Caco-2 (cell line): ENCODE measurements around the gene SLC26A9. TPM values are rescaled to one million over a fixed set of nuclear protein-coding genes. Genes with fewer than 3 reads are reported as not detected.

Source experiments
- BruUV-seq: library from RNA; stranded (reverse); fragments of 400-500 nt; replicated peaks from 2 replicates; lab custom pipeline; 2021; lab: Mats Ljungman, UMichigan
- CTCF ChIA-PET: fragments of 300-600 bp; sonication (Branson Sonifier 250); formaldehyde crosslinking; loops from one replicate; lab custom pipeline; 2022; ENCODE audit warnings: antibody characterized with exemption; lab: Charles Lee
- POLR2A ChIA-PET: fragments of 300-600 bp; sonication (Branson Sonifier 250); formaldehyde crosslinking; loops from one replicate; lab custom pipeline; 2022; ENCODE audit warnings: antibody characterized with exemption; lab: Charles Lee
- DNase-seq, 2 experiments: peaks; one replicate each; pipeline versions ENCODE4 v3.0.0 to v3.0.0-alpha.2; 2020 to 2022
- H3K27me3 ChIP-seq: replicated peaks from 2 replicates; pipeline ENCODE4 v1.6.0; 2011; ENCODE audit warnings: low read length; ENCODE audit not compliant: control insufficient read depth, insufficient read depth
- H3K36me3 ChIP-seq: 2 replicates; pipeline ENCODE4 v1.5.1; 2011; ENCODE audit warnings: low read length; ENCODE audit not compliant: control insufficient read depth, insufficient read depth
- H3K4me1 ChIP-seq: fragments of 250-450 bp; sonication (Bioruptor Pico); 2 replicates; pipeline ENCODE4 v1.5.1; 2020; ENCODE audit warnings: mild to moderate bottlenecking
- H3K4me3 ChIP-seq: 2 replicates; pipeline ENCODE4 v1.5.1; 2011; ENCODE audit warnings: low read depth, mild to moderate bottlenecking, control low read depth, low read length
- H3K9me3 ChIP-seq: fragments of 250-450 bp; sonication (Bioruptor Pico); 2 replicates; pipeline ENCODE4 v1.5.1; 2020; ENCODE audit warnings: mild to moderate bottlenecking, moderate library complexity
- H3K27ac Mint-ChIP-seq: one replicate; pipeline ENCODE4 v1.8.0; 2022; ENCODE audit warnings: mixed read lengths; ENCODE audit not compliant: unreplicated experiment
- H3K27me3 Mint-ChIP-seq: one replicate; pipeline ENCODE4 v1.8.0; 2022; ENCODE audit warnings: mixed read lengths; ENCODE audit not compliant: insufficient read depth, unreplicated experiment
- H3K36me3 Mint-ChIP-seq: one replicate; pipeline ENCODE4 v1.8.0; 2022; ENCODE audit warnings: mild to moderate bottlenecking, mixed read lengths; ENCODE audit not compliant: insufficient read depth, unreplicated experiment
- H3K4me1 Mint-ChIP-seq: one replicate; pipeline ENCODE4 v1.8.0; 2022; ENCODE audit warnings: low read depth, mixed read lengths; ENCODE audit not compliant: unreplicated experiment
- H3K4me3 Mint-ChIP-seq: one replicate; pipeline ENCODE4 v1.8.0; 2022; ENCODE audit warnings: mild to moderate bottlenecking, moderate library complexity, mixed read lengths; ENCODE audit not compliant: unreplicated experiment
- H3K9me3 Mint-ChIP-seq: one replicate; pipeline ENCODE4 v1.8.0; 2022; ENCODE audit warnings: mixed read lengths; ENCODE audit not compliant: unreplicated experiment
- intact Hi-C: fragments of 100-400 bp; cut with micrococcal nuclease; formaldehyde crosslinking; loops from one replicate; pipeline ENCODE4 v1.10.0; 2022; ENCODE audit not compliant: unreplicated experiment
- total RNA-seq: library from RNA; stranded (reverse); gene quantifications from 2 replicates; pipeline ENCODE4 v1.2.3, GENCODE V29; 2022
- TF ChIP-seq, protein P1 (sequence below), 2 experiments: fragments of 200-600 bp in 1 of 2; IDR thresholded peaks; 1 replicate in 1 of 2; 2 replicates in 1 of 2; pipeline versions ENCODE4 v1.5.1 to v1.8.0; 2011 to 2022; ENCODE audit warnings: antibody characterized with exemption in 1 of 2, control low read depth in 1 of 2, inconsistent platforms in 1 of 2, low read depth in 1 of 2, low read length in 1 of 2, mild to moderate bottlenecking in 1 of 2, moderate library complexity in 1 of 2; ENCODE audit not compliant: insufficient read depth in 1 of 2, severe bottlenecking in 1 of 2, unreplicated experiment in 1 of 2

SLC26A9 gene
- total RNA-seq, 1 experiment from 2014 or later: not detected

DNA sequence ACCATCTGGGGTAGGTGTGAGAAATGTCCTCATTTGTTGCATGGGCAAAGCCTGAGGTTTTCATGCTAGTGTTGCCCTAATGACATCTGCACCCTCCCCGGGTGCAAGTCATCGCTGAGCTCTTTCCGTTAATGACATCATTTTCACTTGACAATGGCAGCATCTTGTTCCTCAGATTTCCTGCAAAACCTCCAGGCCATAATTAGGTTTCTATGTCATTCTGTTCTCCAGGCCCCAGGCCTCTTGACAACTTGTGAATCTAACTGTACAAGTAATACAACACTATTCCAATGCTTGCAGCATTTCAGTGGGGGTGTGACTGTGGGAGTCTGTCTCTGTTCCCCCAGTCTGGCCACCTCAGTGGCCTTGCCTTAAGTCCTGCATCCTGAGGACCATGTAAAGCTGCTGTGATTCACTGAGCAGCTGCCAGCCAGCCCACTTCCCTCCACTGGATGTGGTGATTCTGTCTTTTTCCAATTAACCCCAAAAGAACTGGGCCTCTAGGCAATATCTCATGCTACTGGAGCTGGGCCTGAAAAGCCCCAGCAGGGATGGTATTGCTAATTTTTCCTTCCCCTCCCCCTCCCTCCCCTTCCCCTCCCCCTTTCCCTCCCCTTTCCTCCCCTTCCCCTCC is 37.1 kb upstream of the SLC26A9 start:
- CTCF ChIA-PET: interaction anchor here (4.7 kb wide), 1 partner anchor 61 kb away, joined by 242 read pairs; no protein-coding TSS in a partner anchor
- no peak overlapping the region for H3K4me3 ChIP-seq
- POLR2A ChIA-PET: no interaction called here

DNA sequence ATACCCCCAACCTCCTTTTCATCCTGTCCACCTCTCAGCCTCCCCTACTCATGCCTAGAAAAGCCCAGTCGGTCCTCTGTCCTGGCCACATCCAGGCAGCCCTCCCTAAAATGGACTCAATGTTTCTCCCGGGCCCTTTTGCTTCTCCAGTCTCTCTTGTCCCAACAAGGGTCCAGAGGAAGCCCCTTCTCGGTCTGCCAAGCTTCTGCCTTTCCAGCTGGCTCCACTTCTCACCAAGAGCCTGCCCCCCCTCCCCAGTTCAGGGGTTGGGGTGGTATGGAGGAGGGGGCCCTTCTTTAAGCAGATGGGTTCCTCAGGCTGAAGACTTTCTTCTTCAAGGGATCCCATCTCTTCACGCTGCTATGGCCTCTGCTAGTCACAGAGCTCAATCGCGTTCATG is 36.0 kb upstream of the SLC26A9 start:
- Mint-ChIP-seq H3K36me3 (no peaks in the 10 kb centered on the region), H3K9me3 (peaks cover 12% of the 10 kb centered on the region), H3K4me3 (no peak overlapping the region), H3K27ac (no peak overlapping the region), H3K27me3 (peaks cover 5% of the 10 kb centered on the region), H3K4me1 (no peaks in the 10 kb centered on the region)
- Histone ChIP-seq H3K27me3 (no peaks in the 10 kb centered on the region), H3K4me1 (0 out of 2 replicates have a peak, but pooled peaks cover 8% of the 10 kb centered on the region), H3K36me3 (no peaks in the 10 kb centered on the region), H3K9me3 (no peaks in the 10 kb centered on the region), H3K4me3 (no peak overlapping the region)
- ChIA-PET CTCF (interaction anchor here (0.6 to 4.7 kb wide), 2 partner anchors 60 to 1338 kb away, joined by 3 to 242 read pairs; no protein-coding TSS in a partner anchor), POLR2A (no interaction called here)
- TF ChIP-seq, protein P1, sequence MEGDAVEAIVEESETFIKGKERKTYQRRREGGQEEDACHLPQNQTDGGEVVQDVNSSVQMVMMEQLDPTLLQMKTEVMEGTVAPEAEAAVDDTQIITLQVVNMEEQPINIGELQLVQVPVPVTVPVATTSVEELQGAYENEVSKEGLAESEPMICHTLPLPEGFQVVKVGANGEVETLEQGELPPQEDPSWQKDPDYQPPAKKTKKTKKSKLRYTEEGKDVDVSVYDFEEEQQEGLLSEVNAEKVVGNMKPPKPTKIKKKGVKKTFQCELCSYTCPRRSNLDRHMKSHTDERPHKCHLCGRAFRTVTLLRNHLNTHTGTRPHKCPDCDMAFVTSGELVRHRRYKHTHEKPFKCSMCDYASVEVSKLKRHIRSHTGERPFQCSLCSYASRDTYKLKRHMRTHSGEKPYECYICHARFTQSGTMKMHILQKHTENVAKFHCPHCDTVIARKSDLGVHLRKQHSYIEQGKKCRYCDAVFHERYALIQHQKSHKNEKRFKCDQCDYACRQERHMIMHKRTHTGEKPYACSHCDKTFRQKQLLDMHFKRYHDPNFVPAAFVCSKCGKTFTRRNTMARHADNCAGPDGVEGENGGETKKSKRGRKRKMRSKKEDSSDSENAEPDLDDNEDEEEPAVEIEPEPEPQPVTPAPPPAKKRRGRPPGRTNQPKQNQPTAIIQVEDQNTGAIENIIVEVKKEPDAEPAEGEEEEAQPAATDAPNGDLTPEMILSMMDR (IDR thresholded peaks at IDR 0.05; ENCODE audit: insufficient read depth in 1 of 2, low read depth in 1 of 2, low read length in 1 of 2, severe bottlenecking in 1 of 2, unreplicated experiment in 1 of 2): no peak
- no peak for DNase-seq
- intact Hi-C loops: loop anchor here (5.0 kb wide), 1 partner anchor 322 kb away; no protein-coding TSS in a partner anchor
- no TSS peak for BruUV-seq

More for the DNA sequence above, 37.1 kb upstream of the SLC26A9 start:
- Histone ChIP-seq H3K36me3 (no peaks in the 10 kb centered on the region), H3K4me1 (0 out of 2 replicates have a peak, but pooled peaks cover 8% of the 10 kb centered on the region), H3K27me3 (no peaks in the 10 kb centered on the region), H3K9me3 (no peaks in the 10 kb centered on the region)
- TF ChIP-seq, protein P1 (IDR thresholded peaks at IDR 0.05; ENCODE audit: insufficient read depth in 1 of 2, low read depth in 1 of 2, low read length in 1 of 2, severe bottlenecking in 1 of 2, unreplicated experiment in 1 of 2): no peak
- no peaks in the 10 kb centered on the region for H3K4me1 Mint-ChIP-seq
- H3K27ac Mint-ChIP-seq: no peak overlapping the region
- peaks cover 1% of the 10 kb centered on the region for H3K9me3 Mint-ChIP-seq
- H3K27me3 Mint-ChIP-seq: peaks cover 5% of the 10 kb centered on the region
- no TSS peak for BruUV-seq
- intact Hi-C loops: no loop called here
- no peak for DNase-seq
- H3K4me3 Mint-ChIP-seq: no peak overlapping the region
- no peaks in the 10 kb centered on the region for H3K36me3 Mint-ChIP-seq

- intact Hi-C loops: loop anchor here (5.0 kb wide), 1 partner anchor 321 kb away; no protein-coding TSS in a partner anchor
- CTCF ChIA-PET: interaction anchor here (2.2 to 4.7 kb wide), 4 partner anchors 59 to 319 kb away, joined by 14 to 242 read pairs (median 60); no protein-coding TSS in a partner anchor
- POLR2A ChIA-PET: no interaction called here
- Histone ChIP-seq H3K9me3 (no peaks in the 10 kb centered on the region), H3K27me3 (no peaks in the 10 kb centered on the region), H3K4me1 (0 out of 2 replicates have a peak, but pooled peaks cover 6% of the 10 kb centered on the region), H3K36me3 (no peaks in the 10 kb centered on the region), H3K4me3 (no peak overlapping the region)
- H3K27me3 Mint-ChIP-seq: peaks cover 5% of the 10 kb centered on the region
- TF ChIP-seq, protein P1 (IDR thresholded peaks at IDR 0.05; ENCODE audit: insufficient read depth in 1 of 2, low read depth in 1 of 2, low read length in 1 of 2, severe bottlenecking in 1 of 2, unreplicated experiment in 1 of 2): no peak
- BruUV-seq: no TSS peak
- H3K36me3 Mint-ChIP-seq: no peaks in the 10 kb centered on the region
- no peak overlapping the region for H3K4me3 Mint-ChIP-seq
- H3K4me1 Mint-ChIP-seq: no peaks in the 10 kb centered on the region
- no peak overlapping the region for H3K27ac Mint-ChIP-seq
- no peak for DNase-seq
- H3K9me3 Mint-ChIP-seq: peaks cover 18% of the 10 kb centered on the region
Measured at GRCh38 chr1:205978676-205979075, 35.4 kb upstream of the SLC26A9 start.
